ENCODE measurements around the gene LTF.

Gene LTF

DNA sequence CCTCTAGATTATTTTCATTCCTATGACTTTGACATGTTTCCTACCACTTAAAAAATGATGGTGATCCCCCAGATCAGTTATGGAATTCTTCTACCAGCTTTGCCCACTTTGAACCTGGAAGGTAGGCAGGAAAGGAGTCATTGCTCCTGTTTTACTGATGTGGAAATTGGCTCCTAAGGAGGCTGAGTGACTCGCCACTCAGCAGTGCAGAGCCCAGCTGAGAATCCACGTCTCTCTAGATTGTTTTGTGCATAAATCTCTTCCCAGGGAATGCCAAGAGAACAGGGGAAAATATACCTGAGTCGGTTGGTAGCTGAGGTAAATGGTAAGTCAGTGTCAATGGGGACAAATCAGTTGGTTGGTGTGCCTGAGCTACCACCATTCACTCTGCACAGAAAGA is 4.7 kb downstream of the LTF start:
- no peaks in the 10 kb centered on the region for H3K36me3 ChIP-seq (ENCODE audit: control insufficient read depth, insufficient read depth, low read length)
- no peak overlapping the region for H3K27ac ChIP-seq (ENCODE audit: insufficient read depth, low read depth, low read length, poor library complexity, severe bottlenecking)
- WGBS, 2 experiments = 82 to 84% methylated on average over 3 of the region's 3 CpGs
- no peak overlapping the region for H3K4me3 ChIP-seq (ENCODE audit: insufficient read depth, low read depth, low read length)
- no peaks in the 10 kb centered on the region for H3K9me3 ChIP-seq (ENCODE audit: control insufficient read depth, low read length)
- no peaks in the 10 kb centered on the region for H3K27me3 ChIP-seq (ENCODE audit: control insufficient read depth, insufficient read depth, low read length, poor library complexity, severe bottlenecking)
- H3K4me1 ChIP-seq (ENCODE audit: control insufficient read depth, insufficient read depth, low read length) = no peaks in the 10 kb centered on the region

DNA sequence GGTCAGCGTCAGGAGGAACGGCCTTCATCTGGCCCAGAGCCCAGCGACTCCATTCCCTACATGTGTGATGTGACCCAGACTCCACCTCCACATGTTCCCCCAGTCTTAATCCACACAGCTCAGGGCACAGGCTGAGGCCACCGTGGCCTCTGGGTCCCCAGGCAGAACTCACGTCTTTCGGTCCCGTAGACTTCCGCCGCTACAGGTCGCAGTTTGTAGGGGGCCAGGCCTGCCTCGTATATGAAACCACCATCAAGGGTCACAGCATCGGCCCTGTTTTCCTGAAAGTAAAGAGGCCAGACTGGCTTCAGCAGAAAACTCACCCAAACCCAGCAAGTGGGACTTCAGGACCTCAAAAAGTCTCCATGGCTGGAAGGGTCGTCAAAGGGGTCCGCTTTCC is 8.6 kb downstream of the LTF start:
- no peaks in the 10 kb centered on the region for H3K4me1 ChIP-seq (ENCODE audit: control insufficient read depth, insufficient read depth, low read length)
- no peaks in the 10 kb centered on the region for H3K9me3 ChIP-seq (ENCODE audit: control insufficient read depth, low read length)
- 92 to 94% methylated on average over 14 of the region's 14 CpGs for WGBS, 2 experiments
- no peaks in the 10 kb centered on the region for H3K27me3 ChIP-seq (ENCODE audit: control insufficient read depth, insufficient read depth, low read length, poor library complexity, severe bottlenecking)
- no peaks in the 10 kb centered on the region for H3K36me3 ChIP-seq (ENCODE audit: control insufficient read depth, insufficient read depth, low read length)
- no peak overlapping the region for H3K27ac ChIP-seq (ENCODE audit: insufficient read depth, low read depth, low read length, poor library complexity, severe bottlenecking)
- H3K4me3 ChIP-seq (ENCODE audit: insufficient read depth, low read depth, low read length) = no peak overlapping the region

DNA sequence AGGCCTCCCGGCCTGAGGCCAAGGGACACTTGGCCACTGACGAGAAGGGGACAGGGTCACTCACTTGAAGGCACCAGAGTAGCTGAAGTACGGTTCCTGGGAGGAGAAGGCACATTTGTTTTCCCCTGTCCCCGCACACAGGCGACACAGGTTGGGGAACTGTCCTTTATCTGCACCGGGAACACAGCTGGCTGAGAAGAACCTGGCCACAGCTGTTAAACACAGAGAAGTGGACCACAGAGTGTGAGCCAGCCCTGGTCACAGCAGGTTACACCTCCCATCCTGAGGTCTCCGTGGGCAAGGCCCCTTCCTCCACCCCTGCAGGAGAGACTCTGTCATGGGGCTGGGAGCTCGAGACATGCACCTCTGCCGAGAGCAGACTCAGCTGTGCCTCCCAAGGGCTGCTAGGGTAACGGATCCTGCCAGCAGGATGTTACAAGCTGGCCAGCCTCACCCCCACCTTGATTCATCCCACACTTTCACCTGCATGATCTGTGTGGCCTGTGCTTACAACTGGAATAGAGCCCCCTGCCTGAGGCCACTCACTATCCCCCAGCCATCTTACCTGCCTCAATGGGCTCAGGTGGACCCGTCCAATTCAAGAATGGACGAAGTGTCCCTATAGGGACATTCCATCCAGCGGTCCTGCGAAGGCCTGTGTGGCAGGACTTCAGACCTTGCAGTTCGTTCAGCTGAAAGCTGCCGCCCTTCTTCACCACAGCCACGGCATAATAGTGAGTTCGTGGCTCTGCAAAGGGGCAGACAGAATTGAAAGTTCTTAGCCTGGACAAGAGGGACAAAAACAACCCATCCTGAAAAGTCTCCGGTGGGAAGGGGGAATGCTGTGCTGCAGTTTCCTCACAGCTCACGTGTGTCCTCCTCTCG is 9.2 kb downstream of the LTF start:
- Histone ChIP-seq H3K4me1 (ENCODE audit: control insufficient read depth, insufficient read depth, low read length) (no peaks in the 10 kb centered on the region), H3K9me3 (ENCODE audit: control insufficient read depth, low read length) (no peaks in the 10 kb centered on the region), H3K27ac (ENCODE audit: insufficient read depth, low read depth, low read length, poor library complexity, severe bottlenecking) (no peak overlapping the region), H3K4me3 (ENCODE audit: insufficient read depth, low read depth, low read length) (no peak overlapping the region), H3K36me3 (ENCODE audit: control insufficient read depth, insufficient read depth, low read length) (no peaks in the 10 kb centered on the region), H3K27me3 (ENCODE audit: control insufficient read depth, insufficient read depth, low read length, poor library complexity, severe bottlenecking) (no peaks in the 10 kb centered on the region)
- 92 to 93% methylated on average over 21 of the region's 21 CpGs for WGBS, 2 experiments

DNA sequence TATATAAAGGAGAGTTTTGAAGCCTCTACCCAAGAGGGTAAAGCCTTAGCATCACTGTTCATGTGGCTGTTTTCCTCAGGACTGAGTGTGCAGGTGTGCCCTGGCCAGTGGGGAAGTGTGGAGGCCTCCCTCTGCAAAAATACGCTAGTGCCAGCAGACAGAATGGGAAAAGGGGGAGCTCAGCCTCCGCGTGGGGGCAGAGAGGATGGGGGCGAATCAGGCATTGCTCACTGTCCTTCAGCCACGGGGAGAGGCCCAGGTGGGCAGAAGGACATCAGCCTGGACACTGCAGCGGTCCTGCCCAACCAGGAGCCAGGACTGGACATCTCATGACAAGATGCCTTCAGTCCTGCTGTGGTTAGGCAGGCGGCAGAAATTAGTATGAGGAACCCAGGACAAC is 10.1 kb downstream of the LTF start:
- 92 to 95% methylated on average over 7 of the region's 7 CpGs for WGBS, 2 experiments
- no peaks in the 10 kb centered on the region for H3K27me3 ChIP-seq (ENCODE audit: control insufficient read depth, insufficient read depth, low read length, poor library complexity, severe bottlenecking)
- H3K36me3 ChIP-seq (ENCODE audit: control insufficient read depth, insufficient read depth, low read length) = no peaks in the 10 kb centered on the region
- H3K4me3 ChIP-seq (ENCODE audit: insufficient read depth, low read depth, low read length) = no peak overlapping the region
- no peaks in the 10 kb centered on the region for H3K9me3 ChIP-seq (ENCODE audit: control insufficient read depth, low read length)
- H3K4me1 ChIP-seq (ENCODE audit: control insufficient read depth, insufficient read depth, low read length) = no peaks in the 10 kb centered on the region
- H3K27ac ChIP-seq (ENCODE audit: insufficient read depth, low read depth, low read length, poor library complexity, severe bottlenecking) = no peak overlapping the region

DNA sequence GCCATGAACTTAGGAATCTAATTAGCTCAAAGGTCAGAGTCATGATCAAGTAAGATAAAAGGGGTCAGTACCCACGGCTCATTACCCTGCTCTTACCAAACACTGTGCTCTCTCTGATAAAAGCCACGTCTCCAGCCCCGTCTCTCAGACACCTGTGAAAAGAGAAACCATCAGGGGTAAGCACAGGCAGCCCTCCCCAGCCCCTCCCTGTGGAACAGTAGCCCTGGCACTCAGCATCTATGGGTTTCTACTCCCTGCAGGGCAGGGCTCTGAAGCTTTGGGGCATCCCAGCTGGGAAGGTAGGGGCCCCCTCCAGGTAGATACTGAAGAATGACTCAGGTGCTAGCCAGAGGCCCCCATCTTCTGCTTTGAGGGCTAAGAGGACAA is 10.5 kb downstream of the LTF start:
- H3K27ac ChIP-seq (ENCODE audit: insufficient read depth, low read depth, low read length, poor library complexity, severe bottlenecking) = no peak overlapping the region
- H3K4me3 ChIP-seq (ENCODE audit: insufficient read depth, low read depth, low read length) = no peak overlapping the region
- no peaks in the 10 kb centered on the region for H3K9me3 ChIP-seq (ENCODE audit: control insufficient read depth, low read length)
- 92% methylated on average over 3 of the region's 3 CpGs for WGBS, 2 experiments
- H3K27me3 ChIP-seq (ENCODE audit: control insufficient read depth, insufficient read depth, low read length, poor library complexity, severe bottlenecking) = no peaks in the 10 kb centered on the region
- H3K4me1 ChIP-seq (ENCODE audit: control insufficient read depth, insufficient read depth, low read length) = no peaks in the 10 kb centered on the region
- no peaks in the 10 kb centered on the region for H3K36me3 ChIP-seq (ENCODE audit: control insufficient read depth, insufficient read depth, low read length)

DNA sequence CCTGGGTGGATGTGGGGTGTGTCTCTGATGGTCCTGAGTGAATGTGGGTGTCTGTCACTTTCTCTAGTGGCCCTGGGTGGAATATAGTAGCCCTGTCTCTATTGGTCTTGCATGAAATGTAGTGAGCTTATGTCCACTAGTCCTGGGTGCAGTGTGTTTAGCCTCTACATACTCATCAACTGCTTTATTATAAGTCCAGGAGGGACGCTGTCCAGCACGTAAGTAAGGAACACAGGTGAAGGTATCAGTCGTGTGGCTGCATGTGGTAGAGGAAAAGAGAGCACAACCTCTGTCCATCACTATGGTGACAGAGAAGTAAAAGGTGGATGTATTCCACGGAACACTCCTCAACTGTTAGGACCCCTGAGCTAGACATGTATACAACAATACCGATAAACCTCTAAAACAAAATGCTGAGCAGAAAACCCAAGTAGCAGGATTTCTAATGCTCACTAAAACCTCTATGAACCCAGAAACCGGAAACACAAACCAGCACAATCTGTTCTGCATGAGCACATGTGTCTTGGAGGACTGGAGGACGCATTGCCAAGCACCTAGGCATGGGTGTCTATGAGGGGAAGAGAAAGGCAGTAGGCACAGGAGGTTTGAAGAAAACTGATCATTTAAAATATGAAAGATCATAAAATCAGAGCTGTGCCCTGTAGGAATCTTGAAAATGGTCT is 11.0 kb downstream of the LTF start:
- H3K4me3 ChIP-seq (ENCODE audit: insufficient read depth, low read depth, low read length) = no peak overlapping the region

DNA sequence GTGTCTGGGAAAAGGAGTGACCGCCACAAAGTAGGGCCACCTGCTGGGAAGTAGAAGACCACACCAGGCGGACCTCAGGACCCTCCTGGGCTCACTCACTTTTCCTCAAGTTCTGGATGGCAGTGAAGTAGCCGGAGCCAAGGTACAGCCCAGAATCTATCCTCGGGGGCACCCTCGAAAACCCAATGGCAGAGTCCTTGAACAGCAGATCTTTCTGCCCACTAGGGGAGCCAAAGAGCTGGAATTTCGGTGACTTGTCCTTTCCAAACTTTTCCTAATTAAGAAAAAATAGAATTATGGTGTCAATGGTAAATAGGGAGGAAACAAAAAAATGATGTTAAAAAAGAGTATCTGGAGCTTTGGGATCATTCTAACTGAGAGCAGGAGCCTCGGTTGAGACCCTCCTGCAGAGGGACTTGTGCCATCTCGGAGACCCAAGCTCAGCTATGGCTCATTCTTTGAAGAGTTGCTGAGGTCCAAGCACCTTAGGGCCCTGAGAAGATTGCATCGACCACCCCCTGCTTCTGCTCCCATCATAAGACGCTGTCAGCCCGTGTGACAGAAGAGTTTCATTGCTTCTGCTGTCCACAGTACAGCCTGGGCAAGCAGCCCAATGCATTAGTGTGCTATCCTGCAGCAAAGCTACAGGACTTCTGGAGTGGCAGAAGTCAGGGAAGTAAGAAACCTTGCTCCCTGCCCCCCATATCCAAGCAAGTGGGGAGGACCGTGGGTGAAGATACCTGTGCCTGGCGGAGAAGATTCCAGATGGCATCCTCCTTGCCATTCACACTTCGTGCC is 14.8 kb downstream of the LTF start:
- Histone ChIP-seq H3K36me3 (ENCODE audit: control insufficient read depth, insufficient read depth, low read length) (no peaks in the 10 kb centered on the region), H3K4me3 (ENCODE audit: insufficient read depth, low read depth, low read length) (no peak overlapping the region), H3K4me1 (ENCODE audit: control insufficient read depth, insufficient read depth, low read length) (no peaks in the 10 kb centered on the region), H3K27ac (ENCODE audit: insufficient read depth, low read depth, low read length, poor library complexity, severe bottlenecking) (no peak overlapping the region), H3K27me3 (ENCODE audit: control insufficient read depth, insufficient read depth, low read length, poor library complexity, severe bottlenecking) (no peaks in the 10 kb centered on the region), H3K9me3 (ENCODE audit: control insufficient read depth, low read length) (no peaks in the 10 kb centered on the region)
- WGBS, 2 experiments = 88 to 89% methylated on average over 14 of the region's 14 CpGs

More for the DNA sequence above, 11.0 kb downstream of the LTF start:
- Histone ChIP-seq H3K27me3 (ENCODE audit: control insufficient read depth, insufficient read depth, low read length, poor library complexity, severe bottlenecking) (no peaks in the 10 kb centered on the region), H3K36me3 (ENCODE audit: control insufficient read depth, insufficient read depth, low read length) (no peaks in the 10 kb centered on the region), H3K4me1 (ENCODE audit: control insufficient read depth, insufficient read depth, low read length) (no peaks in the 10 kb centered on the region), H3K9me3 (ENCODE audit: control insufficient read depth, low read length) (no peaks in the 10 kb centered on the region), H3K27ac (ENCODE audit: insufficient read depth, low read depth, low read length, poor library complexity, severe bottlenecking) (no peak overlapping the region)
- WGBS, 2 experiments = 94 to 96% methylated on average over 5 to 7 of the region's 7 CpGs

DNA sequence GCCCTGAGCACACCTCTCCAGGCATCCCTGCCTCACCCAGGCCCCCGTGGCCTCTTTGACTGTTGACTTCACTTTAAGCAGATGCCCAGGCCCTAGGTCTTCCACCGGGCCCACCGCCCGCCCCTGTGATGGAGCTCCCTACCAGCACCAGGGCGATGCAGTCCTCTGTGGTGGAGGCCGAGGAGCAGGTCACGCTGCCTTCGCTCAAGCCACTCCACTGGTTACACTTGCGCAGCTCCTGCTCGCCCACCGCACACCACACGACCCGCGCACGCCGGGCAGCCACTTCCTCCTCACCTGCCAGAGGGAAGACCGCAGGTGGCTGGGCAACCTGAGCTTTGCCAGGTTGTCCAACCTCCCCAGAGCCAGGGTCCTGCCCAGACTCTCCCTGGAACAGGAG is 16.0 kb downstream of the LTF start:
- WGBS, 2 experiments = 95 to 96% methylated on average over 17 of the region's 17 CpGs
- Histone ChIP-seq H3K4me1 (ENCODE audit: control insufficient read depth, insufficient read depth, low read length) (no peaks in the 10 kb centered on the region), H3K4me3 (ENCODE audit: insufficient read depth, low read depth, low read length) (no peak overlapping the region), H3K27me3 (ENCODE audit: control insufficient read depth, insufficient read depth, low read length, poor library complexity, severe bottlenecking) (no peaks in the 10 kb centered on the region), H3K27ac (ENCODE audit: insufficient read depth, low read depth, low read length, poor library complexity, severe bottlenecking) (no peak overlapping the region), H3K36me3 (ENCODE audit: control insufficient read depth, insufficient read depth, low read length) (no peaks in the 10 kb centered on the region), H3K9me3 (ENCODE audit: control insufficient read depth, low read length) (no peaks in the 10 kb centered on the region)

DNA sequence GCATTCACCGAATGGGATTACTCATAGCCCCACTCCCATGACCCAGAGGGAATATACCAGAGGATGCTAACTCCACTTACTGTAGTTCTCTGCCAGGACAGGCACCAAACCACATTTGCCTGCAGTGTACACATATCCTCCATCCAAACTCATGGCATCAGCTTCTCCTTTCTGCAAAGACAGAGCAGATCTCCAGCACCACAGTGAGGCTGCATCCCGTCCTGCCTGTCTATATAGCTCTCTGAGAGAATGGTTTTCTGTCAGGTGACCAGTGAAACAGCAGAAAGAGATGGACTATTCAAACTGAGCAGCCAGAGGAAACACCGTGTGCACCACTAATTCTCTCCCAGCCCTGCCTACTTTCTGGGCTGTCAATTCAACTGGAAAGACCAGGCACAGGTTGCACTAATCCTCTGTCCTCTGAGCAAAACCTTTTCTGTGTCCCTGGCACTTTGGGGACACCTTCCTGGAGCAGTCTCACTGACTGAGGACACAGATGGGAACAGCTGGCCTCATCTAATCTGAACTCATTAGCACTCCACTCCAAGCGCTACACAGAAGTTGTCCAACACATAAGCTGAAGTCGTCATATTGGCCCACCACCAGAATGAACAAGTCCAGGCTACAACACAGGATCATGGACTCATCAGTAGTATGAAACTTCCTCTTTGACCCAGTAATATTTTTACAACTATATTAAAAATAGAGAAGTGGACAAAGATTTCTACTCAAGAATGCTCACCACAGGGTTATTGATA is 17.3 kb downstream of the LTF start:
- no peak overlapping the region for H3K4me3 ChIP-seq (ENCODE audit: insufficient read depth, low read depth, low read length)
- WGBS, 2 experiments = 85 to 88% methylated on average over 5 of the region's 5 CpGs
- H3K27me3 ChIP-seq (ENCODE audit: control insufficient read depth, insufficient read depth, low read length, poor library complexity, severe bottlenecking) = no peaks in the 10 kb centered on the region
- H3K9me3 ChIP-seq (ENCODE audit: control insufficient read depth, low read length) = no peaks in the 10 kb centered on the region
- H3K36me3 ChIP-seq (ENCODE audit: control insufficient read depth, insufficient read depth, low read length) = no peaks in the 10 kb centered on the region
- H3K27ac ChIP-seq (ENCODE audit: insufficient read depth, low read depth, low read length, poor library complexity, severe bottlenecking) = no peak overlapping the region
- no peaks in the 10 kb centered on the region for H3K4me1 ChIP-seq (ENCODE audit: control insufficient read depth, insufficient read depth, low read length)

Measured in ectodermal cell (in vitro differentiated cells).